ENCODE results near the gene ELMO2.

Gene ELMO2

GRCh38 chr20:46406200-46406985 lies at the start of gene ELMO2:
ELMO2 (minus strand) TSS chr20:46406615; CDS start chr20:46394482, 12,133 bp downstream.
- H3K4me3 ChIP-seq (ENCODE audit: low read depth, low read length) = peak within 1 kb of the TSS; percentile 78
- no peak for TF ChIP-seq CTCF (IDR thresholded peaks at IDR 0.05; ENCODE audit: borderline replicate concordance, insufficient read depth, low read depth, low read length)

GRCh38 chr20:46455729-46456128 lies 49.3 kb upstream of the ELMO2 start:
- H3K4me3 ChIP-seq (ENCODE audit: low read depth, low read length) = no peak overlapping the region
- TF ChIP-seq CTCF (IDR thresholded peaks at IDR 0.05; ENCODE audit: borderline replicate concordance, insufficient read depth, low read depth, low read length) = no peak

- no peak for TF ChIP-seq CTCF (IDR thresholded peaks at IDR 0.05; ENCODE audit: borderline replicate concordance, insufficient read depth, low read depth, low read length)
- H3K4me3 ChIP-seq (ENCODE audit: low read depth, low read length) = no peak overlapping the region
These were observed 40.4 kb upstream of the ELMO2 start for GRCh38 chr20:46446851-46447250.

GRCh38 chr20:46439837-46440236 lies 33.4 kb upstream of the ELMO2 start:
- H3K4me3 ChIP-seq (ENCODE audit: low read depth, low read length) = no peak overlapping the region
- TF ChIP-seq CTCF (IDR thresholded peaks at IDR 0.05; ENCODE audit: borderline replicate concordance, insufficient read depth, low read depth, low read length) = no peak

- H3K4me3 ChIP-seq (ENCODE audit: low read depth, low read length) = no peak overlapping the region
- 0 out of 2 replicates have a peak, but pooled peaks have one; percentile 15 for TF ChIP-seq CTCF (IDR thresholded peaks at IDR 0.05; ENCODE audit: borderline replicate concordance, insufficient read depth, low read depth, low read length)
These were observed 31.8 kb upstream of the ELMO2 start for GRCh38 chr20:46438156-46438750.

GRCh38 chr20:46435146-46435545 lies 28.7 kb upstream of the ELMO2 start:
- no peak for TF ChIP-seq CTCF (IDR thresholded peaks at IDR 0.05; ENCODE audit: borderline replicate concordance, insufficient read depth, low read depth, low read length)

GRCh38 chr20:46434597-46434996 lies 28.2 kb upstream of the ELMO2 start:
- TF ChIP-seq CTCF (IDR thresholded peaks at IDR 0.05; ENCODE audit: borderline replicate concordance, insufficient read depth, low read depth, low read length) = no peak
- no peak overlapping the region for H3K4me3 ChIP-seq (ENCODE audit: low read depth, low read length)

More at GRCh38 chr20:46435146-46435545, 28.7 kb upstream of the ELMO2 start:
- no peak overlapping the region for H3K4me3 ChIP-seq (ENCODE audit: low read depth, low read length)
